ENCODE measurements around the gene SCFD2.

DNA sequence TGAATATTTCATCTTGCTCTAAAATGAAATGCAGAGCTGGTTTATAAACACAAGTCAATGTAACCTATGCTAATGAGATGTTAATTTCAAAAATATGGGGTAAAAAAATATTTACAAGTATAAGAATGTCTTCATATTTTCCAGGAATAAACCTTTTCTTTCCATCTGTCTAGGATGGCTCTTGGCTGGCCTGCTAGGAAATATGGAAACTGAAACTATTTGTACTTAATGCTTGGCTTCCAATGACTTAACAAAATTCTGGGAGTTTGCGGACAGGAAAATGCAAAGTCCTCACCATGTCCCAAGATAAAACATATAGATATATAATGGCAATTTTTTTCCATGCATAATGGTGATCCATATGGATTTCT, 168.1 kb downstream of the SCFD2 start:
- no peak for TF ChIP-seq EZH2phosphoT487 (IDR thresholded peaks at IDR 0.05; ENCODE audit: insufficient read depth, low read depth)
- TF ChIP-seq EZH2 (IDR thresholded peaks at IDR 0.05; ENCODE audit: insufficient read depth, poor library complexity, severe bottlenecking) = no peak
